HepG2 (cell line): ENCODE data around the gene HNRNPF. TPM values are rescaled to one million over a fixed set of nuclear protein-coding genes. Genes with fewer than 3 reads are reported as not detected.
A peak's percentile ranks its signal among the peaks of the same experiment; 100 is the strongest.

Experiments
- NFRKB ChIP-seq: fragments of 450-650 bp; IDR thresholded peaks from 2 replicates; pipeline ENCODE4 v1.6.1; 2017
- PHF8 ChIP-seq: sonication (generic); formaldehyde crosslinking; IDR thresholded peaks from 2 replicates; pipeline ENCODE4 v1.5.0; 2020; ENCODE audit warnings: missing genetic modification reagents
- RAD51 ChIP-seq: fragments of 450-650 bp; IDR thresholded peaks from 2 replicates; pipeline ENCODE4 v1.6.1; 2016; ENCODE audit warnings: borderline replicate concordance
- SATB2 ChIP-seq: sonication (generic); formaldehyde crosslinking; IDR thresholded peaks from 2 replicates; pipeline ENCODE4 v1.5.0; 2020; ENCODE audit warnings: missing genetic modification reagents
- STAT5B ChIP-seq: sonication (generic); formaldehyde crosslinking; IDR thresholded peaks from 2 replicates; pipeline ENCODE4 v1.4.0; 2020; ENCODE audit warnings: missing genetic modification reagents
- TFDP2 ChIP-seq: sonication (generic); formaldehyde crosslinking; IDR thresholded peaks from 2 replicates; pipeline ENCODE4 v1.4.0; 2020; ENCODE audit warnings: missing genetic modification reagents
- UBTF ChIP-seq: sonication (generic); formaldehyde crosslinking; IDR thresholded peaks from 2 replicates; pipeline ENCODE4 v1.4.0; 2020; ENCODE audit warnings: mild to moderate bottlenecking, missing genetic modification reagents
- ZBTB4 ChIP-seq: sonication (generic); formaldehyde crosslinking; IDR thresholded peaks from 2 replicates; pipeline ENCODE4 v1.4.0; 2020; ENCODE audit warnings: missing genetic modification reagents, mild to moderate bottlenecking, borderline replicate concordance
- ZNF30 ChIP-seq: sonication (generic); formaldehyde crosslinking; IDR thresholded peaks from 2 replicates; pipeline ENCODE4 v1.5.0; 2020; ENCODE audit warnings: mild to moderate bottlenecking, missing genetic modification reagents
- ZNF33A ChIP-seq: sonication (generic); formaldehyde crosslinking; IDR thresholded peaks from 2 replicates; pipeline ENCODE4 v1.5.1; 2020; ENCODE audit warnings: missing genetic modification reagents, mild to moderate bottlenecking, moderate library complexity, borderline replicate concordance
- ZNF646 ChIP-seq: sonication (generic); formaldehyde crosslinking; IDR thresholded peaks from 2 replicates; pipeline ENCODE4 v1.9.0; 2021; ENCODE audit warnings: mild to moderate bottlenecking, missing genetic modification reagents
- ZNF747 ChIP-seq: sonication (generic); formaldehyde crosslinking; IDR thresholded peaks from 2 replicates; pipeline ENCODE4 v1.8.1; 2023; ENCODE audit warnings: missing genetic modification reagents, mild to moderate bottlenecking, borderline replicate concordance
- polyA plus RNA-seq, 8 experiments: library from polyadenylated mRNA; depleted of rRNA in 3 of 8; stranded (reverse) in 7 of 8; unstranded in 1 of 8; fragments of >200 nt; fragmentation: Illumina TruSeq in 4 of 8; extraction: Trizol in 4 of 8; gene quantifications; 2 replicates each; pipeline versions ENCODE4 v1.2.1 to v1.2.3, GENCODE V29; 2011 to 2016; ENCODE audit warnings: low read depth in 4 of 8, missing spikeins in 1 of 8, mixed read lengths in 1 of 8; ENCODE audit not compliant: insufficient read depth in 1 of 8
- total RNA-seq, 5 experiments: library from RNA; depleted of rRNA; stranded (reverse); fragments of >200 nt; fragmentation: Illumina TruSeq; extraction: Trizol; gene quantifications; 2 replicates each; pipeline ENCODE4 v1.2.3, GENCODE V29; 2016; ENCODE audit warnings: low read depth in 1 of 5
- TF ChIP-seq, protein P1 (sequence below): sonication (generic); formaldehyde crosslinking; IDR thresholded peaks from 2 replicates; pipeline ENCODE4 v1.4.0; 2020; ENCODE audit warnings: mild to moderate bottlenecking, missing genetic modification reagents, borderline replicate concordance

Gene HNRNPF
- total and polyA plus RNA-seq, 2 of the 13 experiments (the other 11 are each of a cell fraction or from before 2014, with no cell fraction given), result 166 to 308 TPM

DNA sequence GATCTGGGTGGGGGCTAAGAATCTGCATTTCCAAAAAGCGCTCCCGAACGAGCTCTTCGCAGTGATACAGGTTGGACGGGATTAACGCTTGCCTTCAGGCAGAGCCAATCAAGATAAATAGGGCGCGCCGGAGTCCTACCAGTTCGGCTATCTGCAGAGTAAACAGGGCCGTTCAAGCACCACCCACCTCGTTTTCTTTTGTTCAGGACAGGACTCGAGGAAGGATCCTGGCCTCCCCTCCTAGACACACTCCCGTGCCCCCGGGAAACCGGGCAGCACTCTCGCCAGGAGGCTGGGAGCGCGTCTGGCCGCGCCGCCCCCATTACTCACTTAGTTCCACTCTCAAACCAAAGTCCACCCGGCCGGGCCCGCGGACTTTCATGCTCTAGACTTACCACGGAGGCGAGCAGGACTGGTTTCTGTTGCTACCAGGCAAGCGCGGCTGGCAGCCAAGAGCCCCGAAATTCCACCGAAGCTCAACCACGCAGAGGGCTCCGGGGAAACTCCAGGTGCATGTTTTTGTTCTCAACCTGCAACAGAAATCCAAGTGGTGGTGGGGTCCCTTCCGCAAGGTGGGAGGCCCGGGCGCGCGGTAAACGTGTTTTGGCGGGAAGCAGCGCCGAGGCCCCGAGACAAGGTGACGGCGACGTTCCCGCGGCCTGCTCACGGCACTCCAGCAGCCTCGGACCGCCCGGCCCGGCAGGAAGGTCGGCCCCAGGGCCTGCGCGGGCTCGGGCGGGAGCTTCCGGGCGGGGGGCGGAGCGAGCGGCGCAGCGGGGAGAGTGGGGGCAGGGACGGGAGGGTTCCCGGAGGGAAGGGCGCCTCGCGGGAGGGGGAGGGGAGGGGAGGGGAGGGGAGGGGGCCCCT is 12.7 kb downstream of the HNRNPF start (continued):
- peak; percentile 89 for TF ChIP-seq TFDP2 (CRISPR knock-in tag)
- TF ChIP-seq RAD51, result no peak
- no peak for TF ChIP-seq ZNF646 (CRISPR knock-in tag)
- TF ChIP-seq NFRKB, result no peak
- TF ChIP-seq, protein P1, sequence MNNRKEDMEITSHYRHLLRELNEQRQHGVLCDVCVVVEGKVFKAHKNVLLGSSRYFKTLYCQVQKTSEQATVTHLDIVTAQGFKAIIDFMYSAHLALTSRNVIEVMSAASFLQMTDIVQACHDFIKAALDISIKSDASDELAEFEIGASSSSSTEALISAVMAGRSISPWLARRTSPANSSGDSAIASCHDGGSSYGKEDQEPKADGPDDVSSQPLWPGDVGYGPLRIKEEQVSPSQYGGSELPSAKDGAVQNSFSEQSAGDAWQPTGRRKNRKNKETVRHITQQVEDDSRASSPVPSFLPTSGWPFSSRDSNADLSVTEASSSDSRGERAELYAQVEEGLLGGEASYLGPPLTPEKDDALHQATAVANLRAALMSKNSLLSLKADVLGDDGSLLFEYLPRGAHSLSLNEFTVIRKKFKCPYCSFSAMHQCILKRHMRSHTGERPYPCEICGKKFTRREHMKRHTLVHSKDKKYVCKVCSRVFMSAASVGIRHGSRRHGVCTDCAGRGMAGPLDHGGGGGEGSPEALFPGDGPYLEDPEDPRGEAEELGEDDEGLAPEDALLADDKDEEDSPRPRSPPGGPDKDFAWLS (CRISPR knock-in tag), result no peak
- no peak for TF ChIP-seq ZBTB4 (CRISPR knock-in tag)
- peak; percentile 57 for TF ChIP-seq UBTF (CRISPR knock-in tag)
- TF ChIP-seq ZNF747 (CRISPR knock-in tag), result no peak; the same call in 1 of the 2 replicates
- TF ChIP-seq ZNF33A (CRISPR knock-in tag), result no peak
- no peak for TF ChIP-seq ZNF30
- TF ChIP-seq PHF8 (CRISPR knock-in tag), result peak; percentile 41; the same call in 1 of the 2 replicates
- no peak for TF ChIP-seq STAT5B (CRISPR knock-in tag)
- no peak; the same call in 1 of the 2 replicates for TF ChIP-seq SATB2 (CRISPR knock-in tag)
